HepG2 (cell line): ENCODE measurements around the gene MLN. TPM values are rescaled to one million over a fixed set of nuclear protein-coding genes. Genes with fewer than 3 reads are reported as not detected.

ENCODE experiments used
- AKNA ChIP-seq: sonication (generic); formaldehyde crosslinking; IDR thresholded peaks from 2 replicates; pipeline ENCODE4 v1.4.0; 2020; ENCODE audit warnings: missing genetic modification reagents, borderline replicate concordance
- ELF4 ChIP-seq: sonication (generic); formaldehyde crosslinking; IDR thresholded peaks from 2 replicates; pipeline ENCODE4 v1.5.0; 2020; ENCODE audit warnings: missing genetic modification reagents, mild to moderate bottlenecking, moderate library complexity, borderline replicate concordance
- EZH2 ChIP-seq: conservative IDR thresholded peaks from 2 replicates; pipeline ENCODE4 v1.6.1; 2012; ENCODE audit warnings: mild to moderate bottlenecking, low read depth, low read length, moderate library complexity
- FOXA3 ChIP-seq: IDR thresholded peaks from 2 replicates; pipeline ENCODE4 v1.6.1; 2016; ENCODE audit warnings: missing genetic modification reagents, missing compliant biosample characterization
- PTBP1 ChIP-seq: fragments of 200-400 bp; formaldehyde crosslinking; IDR thresholded peaks from 2 replicates; pipeline ENCODE4 v1.6.1; 2018; ENCODE audit warnings: low read length, low read depth; ENCODE audit not compliant: poor library complexity, severe bottlenecking
- SP2 ChIP-seq: sonication (generic); formaldehyde crosslinking; IDR thresholded peaks from 2 replicates; pipeline ENCODE4 v1.5.1; 2020; ENCODE audit warnings: mild to moderate bottlenecking, missing genetic modification reagents
- SP5 ChIP-seq: IDR thresholded peaks from 2 replicates; pipeline ENCODE4 v1.6.1; 2016; ENCODE audit warnings: low read depth, borderline replicate concordance
- WIZ ChIP-seq: sonication (generic); formaldehyde crosslinking; IDR thresholded peaks from 2 replicates; pipeline ENCODE4 v1.5.1; 2020; ENCODE audit warnings: mild to moderate bottlenecking, missing genetic modification reagents
- ZNF614 ChIP-seq: IDR thresholded peaks from 2 replicates; pipeline ENCODE4 v1.6.1; 2018; ENCODE audit warnings: missing biosample characterization, missing genetic modification reagents, inconsistent platforms, borderline replicate concordance
- polyA plus RNA-seq, 8 experiments: library from polyadenylated mRNA; depleted of rRNA in 3 of 8; stranded (reverse) in 7 of 8; unstranded in 1 of 8; fragments of >200 nt; fragmentation: Illumina TruSeq in 4 of 8; extraction: Trizol in 4 of 8; gene quantifications; 2 replicates each; pipeline versions ENCODE4 v1.2.1 to v1.2.3, GENCODE V29; 2011 to 2016; ENCODE audit warnings: low read depth in 4 of 8, missing spikeins in 1 of 8, mixed read lengths in 1 of 8; ENCODE audit not compliant: insufficient read depth in 1 of 8
- total RNA-seq, 5 experiments: library from RNA; depleted of rRNA; stranded (reverse); fragments of >200 nt; fragmentation: Illumina TruSeq; extraction: Trizol; gene quantifications; 2 replicates each; pipeline ENCODE4 v1.2.3, GENCODE V29; 2016; ENCODE audit warnings: low read depth in 1 of 5
- TF ChIP-seq, protein P1 (sequence below): sonication (generic); formaldehyde crosslinking; IDR thresholded peaks from 2 replicates; pipeline ENCODE4 v1.8.0; 2022; ENCODE audit warnings: missing genetic modification reagents, mild to moderate bottlenecking, inconsistent platforms, borderline replicate concordance
- TF ChIP-seq, protein P2 (sequence below): sonication (generic); formaldehyde crosslinking; IDR thresholded peaks from 2 replicates; pipeline ENCODE4 v1.5.0; 2020; ENCODE audit warnings: mild to moderate bottlenecking, missing genetic modification reagents, borderline replicate concordance
- TF ChIP-seq, protein P3 (sequence below): sonication (generic); formaldehyde crosslinking; IDR thresholded peaks from 2 replicates; pipeline ENCODE4 v1.9.0; 2022; ENCODE audit warnings: low read depth, missing genetic modification reagents

MLN gene
- total and polyA plus RNA-seq, 2 of the 13 experiments (the other 11 are each of a cell fraction or from before 2014, with no cell fraction given) = not detected

DNA sequence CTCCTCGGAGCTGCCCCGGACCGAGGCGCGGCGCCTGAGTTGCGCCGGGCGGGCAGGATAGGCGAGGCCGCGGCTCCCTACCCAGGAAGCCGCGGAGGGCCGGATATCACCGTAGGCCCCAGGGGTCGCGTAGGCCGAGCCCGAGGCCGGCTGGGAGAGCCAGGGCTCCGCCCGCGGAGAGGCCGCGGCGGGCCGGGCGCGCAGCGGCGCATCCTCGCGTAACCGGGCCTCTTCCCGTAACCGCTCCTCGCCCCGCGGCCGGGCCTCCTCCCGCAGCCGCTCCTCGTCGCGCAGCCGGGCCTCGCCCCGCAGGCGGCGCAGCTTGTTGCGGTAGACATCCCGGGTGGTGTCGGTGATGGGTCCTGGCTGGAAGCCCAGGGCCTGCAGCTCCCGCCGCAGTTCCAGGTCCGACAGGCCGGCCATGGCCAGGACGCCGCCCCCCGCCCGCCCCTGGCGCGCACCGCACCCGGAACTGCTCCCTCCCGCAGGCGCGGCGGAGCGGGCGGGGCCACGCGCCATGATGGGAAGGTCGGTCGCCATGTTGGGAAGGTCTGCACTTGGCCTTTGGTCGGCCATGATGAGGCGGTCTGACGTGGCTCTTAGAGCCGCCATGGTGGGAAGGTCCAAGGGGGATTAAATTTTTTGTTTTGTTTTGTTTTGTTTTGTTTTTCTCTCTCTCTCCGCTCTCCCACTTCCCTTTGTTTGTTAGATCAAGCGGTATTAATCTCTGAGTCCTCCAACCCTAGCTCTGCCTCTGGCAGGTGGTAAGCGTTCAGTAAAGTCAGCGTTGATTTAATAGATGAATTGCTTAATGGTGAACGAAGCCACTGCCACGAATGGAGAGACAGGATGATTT, 14.9 kb downstream of the MLN start, which contains the start of gene LEMD2 (continued):
- TF ChIP-seq, protein P1, sequence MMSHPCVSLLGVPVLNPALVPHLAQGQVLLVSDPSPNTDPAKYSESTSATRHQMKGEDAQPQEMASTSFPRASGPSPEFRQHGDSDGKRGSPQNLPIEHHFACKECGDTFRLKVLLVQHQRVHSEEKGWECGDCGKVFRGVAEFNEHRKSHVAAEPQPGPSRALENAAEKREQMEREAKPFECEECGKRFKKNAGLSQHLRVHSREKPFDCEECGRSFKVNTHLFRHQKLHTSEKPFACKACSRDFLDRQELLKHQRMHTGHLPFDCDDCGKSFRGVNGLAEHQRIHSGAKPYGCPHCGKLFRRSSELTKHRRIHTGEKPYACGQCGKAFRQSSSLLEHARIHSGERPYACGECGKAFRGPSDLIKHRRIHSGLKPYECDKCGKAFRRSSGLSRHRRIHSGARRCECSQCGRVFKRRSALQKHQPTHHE = 0 out of 2 replicates have a peak, but pooled peaks have one; percentile 50
- TF ChIP-seq, protein P2, sequence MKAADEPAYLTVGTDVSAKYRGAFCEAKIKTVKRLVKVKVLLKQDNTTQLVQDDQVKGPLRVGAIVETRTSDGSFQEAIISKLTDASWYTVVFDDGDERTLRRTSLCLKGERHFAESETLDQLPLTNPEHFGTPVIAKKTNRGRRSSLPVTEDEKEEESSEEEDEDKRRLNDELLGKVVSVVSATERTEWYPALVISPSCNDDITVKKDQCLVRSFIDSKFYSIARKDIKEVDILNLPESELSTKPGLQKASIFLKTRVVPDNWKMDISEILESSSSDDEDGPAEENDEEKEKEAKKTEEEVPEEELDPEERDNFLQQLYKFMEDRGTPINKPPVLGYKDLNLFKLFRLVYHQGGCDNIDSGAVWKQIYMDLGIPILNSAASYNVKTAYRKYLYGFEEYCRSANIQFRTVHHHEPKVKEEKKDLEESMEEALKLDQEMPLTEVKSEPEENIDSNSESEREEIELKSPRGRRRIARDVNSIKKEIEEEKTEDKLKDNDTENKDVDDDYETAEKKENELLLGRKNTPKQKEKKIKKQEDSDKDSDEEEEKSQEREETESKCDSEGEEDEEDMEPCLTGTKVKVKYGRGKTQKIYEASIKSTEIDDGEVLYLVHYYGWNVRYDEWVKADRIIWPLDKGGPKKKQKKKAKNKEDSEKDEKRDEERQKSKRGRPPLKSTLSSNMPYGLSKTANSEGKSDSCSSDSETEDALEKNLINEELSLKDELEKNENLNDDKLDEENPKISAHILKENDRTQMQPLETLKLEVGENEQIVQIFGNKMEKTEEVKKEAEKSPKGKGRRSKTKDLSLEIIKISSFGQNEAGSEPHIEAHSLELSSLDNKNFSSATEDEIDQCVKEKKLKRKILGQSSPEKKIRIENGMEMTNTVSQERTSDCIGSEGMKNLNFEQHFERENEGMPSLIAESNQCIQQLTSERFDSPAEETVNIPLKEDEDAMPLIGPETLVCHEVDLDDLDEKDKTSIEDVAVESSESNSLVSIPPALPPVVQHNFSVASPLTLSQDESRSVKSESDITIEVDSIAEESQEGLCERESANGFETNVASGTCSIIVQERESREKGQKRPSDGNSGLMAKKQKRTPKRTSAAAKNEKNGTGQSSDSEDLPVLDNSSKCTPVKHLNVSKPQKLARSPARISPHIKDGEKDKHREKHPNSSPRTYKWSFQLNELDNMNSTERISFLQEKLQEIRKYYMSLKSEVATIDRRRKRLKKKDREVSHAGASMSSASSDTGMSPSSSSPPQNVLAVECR (CRISPR knock-in tag) = peak; percentile 86
- TF ChIP-seq, protein P3, sequence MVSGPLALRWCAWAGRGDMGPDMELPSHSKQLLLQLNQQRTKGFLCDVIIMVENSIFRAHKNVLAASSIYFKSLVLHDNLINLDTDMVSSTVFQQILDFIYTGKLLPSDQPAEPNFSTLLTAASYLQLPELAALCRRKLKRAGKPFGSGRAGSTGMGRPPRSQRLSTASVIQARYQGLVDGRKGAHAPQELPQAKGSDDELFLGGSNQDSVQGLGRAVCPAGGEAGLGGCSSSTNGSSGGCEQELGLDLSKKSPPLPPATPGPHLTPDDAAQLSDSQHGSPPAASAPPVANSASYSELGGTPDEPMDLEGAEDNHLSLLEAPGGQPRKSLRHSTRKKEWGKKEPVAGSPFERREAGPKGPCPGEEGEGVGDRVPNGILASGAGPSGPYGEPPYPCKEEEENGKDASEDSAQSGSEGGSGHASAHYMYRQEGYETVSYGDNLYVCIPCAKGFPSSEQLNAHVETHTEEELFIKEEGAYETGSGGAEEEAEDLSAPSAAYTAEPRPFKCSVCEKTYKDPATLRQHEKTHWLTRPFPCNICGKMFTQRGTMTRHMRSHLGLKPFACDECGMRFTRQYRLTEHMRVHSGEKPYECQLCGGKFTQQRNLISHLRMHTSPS = peak; percentile 15; the same call in 1 of the 2 replicates
- TF ChIP-seq SP2 (CRISPR knock-in tag) (peak; percentile 63), ELF4 (CRISPR knock-in tag) (no peak), EZH2 (no peak), WIZ (CRISPR knock-in tag) (no peak), ZNF614 (CRISPR knock-in tag) (peak; percentile 95), AKNA (no peak), SP5 (peak; percentile 83; the same call in 1 of the 2 replicates), PTBP1 (no peak), FOXA3 (CRISPR knock-in tag) (peak; percentile 76)
